Diencephalon (tissue), 1 donor: ENCODE measurements around the gene SLC22A8. TPM values are rescaled to one million over a fixed set of nuclear protein-coding genes. Genes with fewer than 3 reads are reported as not detected.

Experiments
- total RNA-seq: library from RNA; depleted of rRNA; stranded (reverse); fragments of >200 nt; gene quantifications from one replicate; pipeline ENCODE4 v1.2.3, GENCODE V29; 2014

The SLC22A8 gene
- total RNA-seq: 1.2 TPM

GRCh38 chr11:63015521-63016215 lies at the start of gene SLC22A8:
Gene SLC22A8, minus strand, starts transcription at chr11:63015841. Its CDS starts 883 bp downstream, at chr11:63014958.

DNA sequence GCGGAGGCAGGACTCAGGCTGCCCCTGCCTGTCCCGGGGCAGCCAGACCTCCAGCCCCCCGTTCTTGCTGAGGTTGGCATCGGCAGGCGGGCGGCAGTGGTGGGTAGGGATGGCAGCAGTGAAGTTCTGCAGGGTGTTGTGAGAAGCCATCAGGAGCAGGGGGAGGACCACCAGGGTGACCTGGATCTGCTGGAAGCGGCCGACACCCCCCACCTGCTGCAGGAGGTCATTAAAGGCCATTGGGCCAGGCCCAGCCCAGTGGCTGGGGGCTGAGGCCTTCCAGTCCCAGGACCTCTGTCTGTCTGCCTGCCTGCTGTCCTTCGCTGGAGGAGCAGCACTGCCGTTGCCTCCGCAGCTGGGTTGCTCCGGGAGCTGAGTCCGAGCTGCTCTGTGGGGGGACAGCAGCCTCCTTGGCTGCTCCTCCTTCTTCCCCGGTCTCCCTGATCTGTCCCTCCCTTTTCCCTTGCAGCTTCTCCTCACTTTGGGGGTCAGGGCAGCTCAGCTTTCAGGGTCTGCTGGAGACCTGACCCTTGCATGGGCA lies 31.1 kb downstream of the SLC22A8 start, which contains the start of gene SLC22A6:
TSS of gene SLC22A6 (minus strand) at position 517 of the 541 bp plus-strand sequence. CDS start at position 240, 277 bp downstream.

Other genes with a start within 250 kb of the SLC22A8 start
- gene TAF6L, start 244.4 kb downstream of the SLC22A8 start, total RNA-seq: 11.3 TPM
- gene TMEM179B, start 228.4 kb downstream of the SLC22A8 start, total RNA-seq: 18.5 TPM
- gene TMEM223, start 223.8 kb downstream of the SLC22A8 start, total RNA-seq: 17.1 TPM
- gene NXF1, start 210.4 kb downstream of the SLC22A8 start, total RNA-seq: 15.9 TPM
- 27.2 TPM for gene STX5, start 183.8 kb downstream of the SLC22A8 start, total RNA-seq
- gene TEX54, start 183.0 kb downstream of the SLC22A8 start, total RNA-seq: not detected
- gene WDR74, start 176.3 kb downstream of the SLC22A8 start, total RNA-seq: 27.0 TPM
- 115 TPM for gene SLC3A2, start 134.9 kb downstream of the SLC22A8 start, total RNA-seq
- gene CHRM1, start 94.5 kb downstream of the SLC22A8 start, total RNA-seq: 6.5 TPM
- 5.8 TPM for gene SLC22A6, start 30.9 kb downstream of the SLC22A8 start, total RNA-seq
- gene SLC22A24, start 128.4 kb upstream of the SLC22A8 start, total RNA-seq: not detected
- gene SLC22A25, start 227.8 kb upstream of the SLC22A8 start, total RNA-seq: 0.23 TPM